ENCODE measurements around the gene CCDC61.

Gene CCDC61

DNA sequence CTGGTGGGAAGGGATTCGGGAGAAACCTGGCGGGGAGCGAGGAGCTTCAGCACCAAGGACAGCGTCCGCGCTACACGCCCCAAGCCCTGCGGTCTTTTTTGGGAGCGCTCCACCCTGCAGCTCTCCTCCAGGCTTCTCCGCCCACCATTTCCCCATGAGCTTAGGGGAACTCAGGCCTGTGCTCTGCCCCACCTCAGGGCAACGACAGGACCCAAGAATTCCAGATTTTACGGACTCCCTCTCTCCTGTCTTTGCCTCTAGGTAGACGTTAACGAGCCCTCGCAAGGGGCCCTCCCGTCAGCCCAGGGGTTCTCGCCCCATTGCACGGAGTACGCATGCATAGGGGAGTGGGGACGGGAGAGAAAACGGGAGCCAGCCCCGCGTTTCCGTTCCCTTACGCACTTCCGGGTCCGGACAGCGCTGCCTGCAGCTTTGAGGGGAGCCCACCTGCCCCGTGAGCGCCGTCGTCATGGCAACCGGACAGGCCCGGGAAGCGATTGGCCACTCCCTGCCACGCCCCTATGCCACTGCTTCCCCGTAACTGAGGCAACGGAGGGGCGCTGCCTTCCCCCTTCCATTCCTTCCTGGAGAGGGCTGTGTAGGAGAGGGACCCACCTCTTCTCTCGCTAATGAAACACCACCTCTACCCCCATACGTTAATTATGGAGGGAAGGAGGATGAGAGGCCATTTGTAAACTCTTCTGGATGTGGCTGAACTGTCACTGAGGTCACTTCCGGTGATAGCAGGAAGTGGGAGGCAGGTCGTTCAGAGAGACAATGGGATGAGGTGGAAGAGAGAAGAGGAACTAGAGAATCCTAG lies 42.4 kb upstream of the CCDC61 start:
- Histone ChIP-seq H3K27ac (ENCODE audit: low read depth, low read length, poor library complexity, severe bottlenecking) (no peak overlapping the region), H3K9me3 (ENCODE audit: low read length) (no peaks in the 10 kb centered on the region), H3F3A (ENCODE audit: insufficient read depth, low read length) (no peaks in the 10 kb centered on the region), H3K4me3 (ENCODE audit: low read depth, low read length, poor library complexity, severe bottlenecking) (no peak overlapping the region), H4K20me1 (ENCODE audit: insufficient read depth, low read length) (no peaks in the 10 kb centered on the region), H3K9ac (ENCODE audit: low read length) (no peak overlapping the region), H3K4me1 (ENCODE audit: insufficient read depth, low read length, severe bottlenecking) (no peaks in the 10 kb centered on the region), H3K27me3 (ENCODE audit: insufficient read depth, low read length) (0 out of 2 replicates have a peak, but pooled peaks cover 4% of the 10 kb centered on the region), H3K79me2 (ENCODE audit: insufficient read depth, low read length) (no peaks in the 10 kb centered on the region), H2AFZ (ENCODE audit: low read length) (no peak overlapping the region), H3K9me2 (ENCODE audit: low read depth, low read length) (no peaks in the 10 kb centered on the region), H3K4me2 (ENCODE audit: low read length) (no peak overlapping the region), H3K36me3 (ENCODE audit: insufficient read depth, low read length) (no peaks in the 10 kb centered on the region)
- TF ChIP-seq, protein P1, sequence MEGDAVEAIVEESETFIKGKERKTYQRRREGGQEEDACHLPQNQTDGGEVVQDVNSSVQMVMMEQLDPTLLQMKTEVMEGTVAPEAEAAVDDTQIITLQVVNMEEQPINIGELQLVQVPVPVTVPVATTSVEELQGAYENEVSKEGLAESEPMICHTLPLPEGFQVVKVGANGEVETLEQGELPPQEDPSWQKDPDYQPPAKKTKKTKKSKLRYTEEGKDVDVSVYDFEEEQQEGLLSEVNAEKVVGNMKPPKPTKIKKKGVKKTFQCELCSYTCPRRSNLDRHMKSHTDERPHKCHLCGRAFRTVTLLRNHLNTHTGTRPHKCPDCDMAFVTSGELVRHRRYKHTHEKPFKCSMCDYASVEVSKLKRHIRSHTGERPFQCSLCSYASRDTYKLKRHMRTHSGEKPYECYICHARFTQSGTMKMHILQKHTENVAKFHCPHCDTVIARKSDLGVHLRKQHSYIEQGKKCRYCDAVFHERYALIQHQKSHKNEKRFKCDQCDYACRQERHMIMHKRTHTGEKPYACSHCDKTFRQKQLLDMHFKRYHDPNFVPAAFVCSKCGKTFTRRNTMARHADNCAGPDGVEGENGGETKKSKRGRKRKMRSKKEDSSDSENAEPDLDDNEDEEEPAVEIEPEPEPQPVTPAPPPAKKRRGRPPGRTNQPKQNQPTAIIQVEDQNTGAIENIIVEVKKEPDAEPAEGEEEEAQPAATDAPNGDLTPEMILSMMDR (IDR thresholded peaks at IDR 0.05; ENCODE audit: low read length), result no peak
- TF ChIP-seq EZH2 (IDR thresholded peaks at IDR 0.05; ENCODE audit: borderline replicate concordance, low read length), result no peak

DNA sequence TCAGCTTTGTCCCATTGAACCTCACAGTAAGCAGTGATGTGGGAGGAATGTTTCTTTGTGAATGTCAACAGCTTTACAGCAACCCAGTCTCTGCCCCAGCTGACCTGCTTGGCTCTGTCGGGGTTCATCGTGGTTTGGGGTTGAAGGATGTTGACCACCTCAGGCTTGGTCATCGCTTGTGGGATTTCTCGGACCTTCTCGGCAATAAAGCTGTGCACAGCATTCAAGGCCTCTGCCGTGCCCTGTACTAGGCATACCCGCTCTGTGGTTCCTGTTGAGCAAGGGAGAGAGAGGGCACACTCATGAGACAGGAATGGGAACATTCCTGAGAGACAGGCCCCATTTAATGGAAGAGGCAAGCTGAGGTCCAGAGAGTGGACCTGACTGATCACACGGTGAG lies 41.6 kb upstream of the CCDC61 start:
- H2AFZ ChIP-seq (ENCODE audit: low read length), result no peak overlapping the region
- no peaks in the 10 kb centered on the region for H3K9me3 ChIP-seq (ENCODE audit: low read length)
- no peak overlapping the region for H3K27ac ChIP-seq (ENCODE audit: low read depth, low read length, poor library complexity, severe bottlenecking)
- no peaks in the 10 kb centered on the region for H3F3A ChIP-seq (ENCODE audit: insufficient read depth, low read length)
- no peak overlapping the region for H3K9ac ChIP-seq (ENCODE audit: low read length)
- H3K9me2 ChIP-seq (ENCODE audit: low read depth, low read length), result no peaks in the 10 kb centered on the region
- no peak overlapping the region for H3K4me2 ChIP-seq (ENCODE audit: low read length)
- H3K79me2 ChIP-seq (ENCODE audit: insufficient read depth, low read length), result no peaks in the 10 kb centered on the region
- TF ChIP-seq, protein P1 (IDR thresholded peaks at IDR 0.05; ENCODE audit: low read length), result no peak
- TF ChIP-seq EZH2 (IDR thresholded peaks at IDR 0.05; ENCODE audit: borderline replicate concordance, low read length), result no peak
- no peaks in the 10 kb centered on the region for H3K4me1 ChIP-seq (ENCODE audit: insufficient read depth, low read length, severe bottlenecking)
- no peaks in the 10 kb centered on the region for H4K20me1 ChIP-seq (ENCODE audit: insufficient read depth, low read length)
- H3K27me3 ChIP-seq (ENCODE audit: insufficient read depth, low read length), result 0 out of 2 replicates have a peak, but pooled peaks cover 4% of the 10 kb centered on the region
- no peaks in the 10 kb centered on the region for H3K36me3 ChIP-seq (ENCODE audit: insufficient read depth, low read length)
- H3K4me3 ChIP-seq (ENCODE audit: low read depth, low read length, poor library complexity, severe bottlenecking), result no peak overlapping the region

DNA sequence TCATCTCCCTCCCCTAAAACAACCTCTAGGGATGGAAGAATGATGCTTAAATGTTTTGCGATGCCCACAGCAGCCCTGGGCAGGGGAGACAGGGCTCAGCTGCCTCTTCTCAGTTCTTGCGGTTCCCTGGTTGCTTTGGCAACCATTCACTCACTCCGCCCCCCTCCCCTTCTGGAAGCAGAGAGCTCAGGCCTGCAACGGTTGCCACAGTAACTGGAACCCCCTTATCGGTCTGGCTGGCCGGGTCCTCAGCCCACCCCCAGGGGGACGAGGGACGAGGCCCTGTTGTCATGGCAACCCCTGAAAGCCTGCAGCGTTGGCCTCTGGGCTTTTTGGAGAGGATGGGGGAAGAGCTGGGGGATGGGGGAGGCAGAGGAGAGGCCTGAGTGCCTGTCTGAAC lies 41.1 kb upstream of the CCDC61 start:
- H3K9me3 ChIP-seq (ENCODE audit: low read length), result no peaks in the 10 kb centered on the region
- peaks cover 4% of the 10 kb centered on the region; the same call in 1 of the 2 replicates for H3K27me3 ChIP-seq (ENCODE audit: insufficient read depth, low read length)
- H3K9me2 ChIP-seq (ENCODE audit: low read depth, low read length), result no peaks in the 10 kb centered on the region
- H3K36me3 ChIP-seq (ENCODE audit: insufficient read depth, low read length), result no peaks in the 10 kb centered on the region
- H3K27ac ChIP-seq (ENCODE audit: low read depth, low read length, poor library complexity, severe bottlenecking), result no peak overlapping the region
- no peak overlapping the region for H3K9ac ChIP-seq (ENCODE audit: low read length)
- no peaks in the 10 kb centered on the region for H4K20me1 ChIP-seq (ENCODE audit: insufficient read depth, low read length)
- H3K4me1 ChIP-seq (ENCODE audit: insufficient read depth, low read length, severe bottlenecking), result no peaks in the 10 kb centered on the region
- H2AFZ ChIP-seq (ENCODE audit: low read length), result no peak overlapping the region
- no peaks in the 10 kb centered on the region for H3K79me2 ChIP-seq (ENCODE audit: insufficient read depth, low read length)
- H3F3A ChIP-seq (ENCODE audit: insufficient read depth, low read length), result no peaks in the 10 kb centered on the region
- H3K4me2 ChIP-seq (ENCODE audit: low read length), result no peak overlapping the region
- H3K4me3 ChIP-seq (ENCODE audit: low read depth, low read length, poor library complexity, severe bottlenecking), result no peak overlapping the region
- TF ChIP-seq EZH2 (IDR thresholded peaks at IDR 0.05; ENCODE audit: borderline replicate concordance, low read length), result no peak
- TF ChIP-seq, protein P1 (IDR thresholded peaks at IDR 0.05; ENCODE audit: low read length), result no peak
